Loucy (cell line): Measurements from ENCODE around the gene DHRS3.

Experiments
- H2AFZ ChIP-seq: fragments of 200-600 bp; sonication (generic); 2 replicates; pipeline ENCODE4 v1.6.0; 2016; ENCODE audit warnings: antibody characterized with exemption, mild to moderate bottlenecking, low read length, moderate library complexity
- H3F3A ChIP-seq: fragments of 200-600 bp; 2 replicates; pipeline ENCODE4 v1.6.0; 2016; ENCODE audit warnings: antibody characterized with exemption, low read depth, mild to moderate bottlenecking
- H3K27me3 ChIP-seq: fragments of 200-600 bp; sonication (generic); 2 replicates; pipeline ENCODE4 v1.6.1; 2014; ENCODE audit warnings: low read length, mild to moderate bottlenecking; ENCODE audit not compliant: insufficient read depth, poor library complexity, severe bottlenecking
- H3K36me3 ChIP-seq: fragments of 200-600 bp; sonication (generic); 2 replicates; pipeline ENCODE4 v1.6.1; 2016; ENCODE audit warnings: low read length; ENCODE audit not compliant: insufficient read depth
- H3K4me1 ChIP-seq: fragments of 200-600 bp; sonication (generic); 2 replicates; pipeline ENCODE4 v1.5.1; 2014; ENCODE audit warnings: low read length, mild to moderate bottlenecking; ENCODE audit not compliant: insufficient read depth, poor library complexity, severe bottlenecking
- H3K4me2 ChIP-seq: fragments of 200-600 bp; sonication (generic); 2 replicates; pipeline ENCODE4 v1.6.0; 2014; ENCODE audit warnings: antibody characterized with exemption, low read length, low read depth, mild to moderate bottlenecking; ENCODE audit not compliant: poor library complexity, severe bottlenecking
- H3K4me3 ChIP-seq: fragments of 200-600 bp; sonication (generic); 2 replicates; pipeline ENCODE4 v1.5.1; 2014; ENCODE audit warnings: low read length, mild to moderate bottlenecking, mixed read lengths; ENCODE audit not compliant: poor library complexity, severe bottlenecking
- H3K79me2 ChIP-seq: fragments of 200-600 bp; sonication (generic); 2 replicates; pipeline ENCODE4 v1.6.1; 2014; ENCODE audit warnings: low read length; ENCODE audit not compliant: insufficient read depth
- H3K9ac ChIP-seq: fragments of 200-600 bp; sonication (generic); 2 replicates; pipeline ENCODE4 v1.6.0; 2014; ENCODE audit warnings: mild to moderate bottlenecking, low read depth, low read length, moderate library complexity; ENCODE audit not compliant: poor library complexity, severe bottlenecking
- H3K9me2 ChIP-seq: fragments of 200-600 bp; sonication (generic); replicated peaks from 2 replicates; pipeline ENCODE4 v1.6.1; 2016; ENCODE audit warnings: low read depth, low read length, mixed read lengths
- H3K9me3 ChIP-seq: fragments of 200-600 bp; sonication (generic); 2 replicates; pipeline ENCODE4 v1.6.1; 2014; ENCODE audit warnings: mild to moderate bottlenecking, antibody characterized with exemption, low read length, low read depth; ENCODE audit not compliant: insufficient read depth
- H4K20me1 ChIP-seq: fragments of 200-600 bp; sonication (generic); 2 replicates; pipeline ENCODE4 v1.6.0; 2014; ENCODE audit warnings: antibody characterized with exemption, low read length, mild to moderate bottlenecking; ENCODE audit not compliant: insufficient read depth, poor library complexity, severe bottlenecking
- CTCF ChIP-seq: fragments of 200-600 bp; sonication (generic); conservative IDR thresholded peaks from 2 replicates; pipeline ENCODE4 v1.5.1; 2014; ENCODE audit warnings: mild to moderate bottlenecking, antibody characterized with exemption, low read length
- EZH2phosphoT487 ChIP-seq: fragments of 200-600 bp; IDR thresholded peaks from 2 replicates; pipeline ENCODE4 v1.6.1; 2018; ENCODE audit warnings: antibody characterized with exemption, mild to moderate bottlenecking, moderate library complexity, borderline replicate concordance

The DHRS3 gene

GRCh38 chr1:12637693-12638092 is 19.7 kb upstream of the DHRS3 start:
- no peaks in the 10 kb centered on the region for H3K27me3 ChIP-seq

GRCh38 chr1:12636098-12636950 is 18.3 kb upstream of the DHRS3 start:
- Histone ChIP-seq H3K4me1 (no peaks in the 10 kb centered on the region), H3K9me3 (peaks cover 13% of the 10 kb centered on the region; the same call in 1 of the 2 replicates), H3K4me3 (no peak overlapping the region), H3K9ac (no peak overlapping the region), H3K79me2 (no peaks in the 10 kb centered on the region), H3F3A (no peaks in the 10 kb centered on the region), H2AFZ (no peak overlapping the region), H3K27me3 (no peaks in the 10 kb centered on the region), H3K9me2 (no peaks in the 10 kb centered on the region), H3K36me3 (no peaks in the 10 kb centered on the region), H4K20me1 (no peaks in the 10 kb centered on the region), H3K4me2 (no peak overlapping the region)
- TF ChIP-seq CTCF: no peak
- TF ChIP-seq EZH2phosphoT487: no peak

More at GRCh38 chr1:12637693-12638092, 19.7 kb upstream of the DHRS3 start:
- TF ChIP-seq EZH2phosphoT487 (no peak), CTCF (no peak)
- no peaks in the 10 kb centered on the region for H3K4me1 ChIP-seq
- H3K4me2 ChIP-seq: no peak overlapping the region
- no peaks in the 10 kb centered on the region for H3F3A ChIP-seq
- H3K36me3 ChIP-seq: no peaks in the 10 kb centered on the region
- H3K79me2 ChIP-seq: no peaks in the 10 kb centered on the region
- no peak overlapping the region for H2AFZ ChIP-seq
- H3K9ac ChIP-seq: no peak overlapping the region
- H3K4me3 ChIP-seq: no peak overlapping the region
- H3K9me2 ChIP-seq: no peaks in the 10 kb centered on the region
- no peaks in the 10 kb centered on the region for H4K20me1 ChIP-seq
- peaks cover 13% of the 10 kb centered on the region; the same call in 1 of the 2 replicates for H3K9me3 ChIP-seq

GRCh38 chr1:12634696-12635202 is 16.7 kb upstream of the DHRS3 start:
- H2AFZ ChIP-seq: no peak overlapping the region
- H4K20me1 ChIP-seq: no peaks in the 10 kb centered on the region
- no peaks in the 10 kb centered on the region for H3F3A ChIP-seq
- no peak for TF ChIP-seq EZH2phosphoT487
- no peak for TF ChIP-seq CTCF
- no peak overlapping the region for H3K4me3 ChIP-seq
- H3K9ac ChIP-seq: no peak overlapping the region
- no peaks in the 10 kb centered on the region for H3K79me2 ChIP-seq
- H3K4me1 ChIP-seq: no peaks in the 10 kb centered on the region
- peaks cover 4% of the 10 kb centered on the region; the same call in 1 of the 2 replicates for H3K9me3 ChIP-seq
- H3K27me3 ChIP-seq: no peaks in the 10 kb centered on the region
- H3K4me2 ChIP-seq: no peak overlapping the region
- no peaks in the 10 kb centered on the region for H3K36me3 ChIP-seq
- no peaks in the 10 kb centered on the region for H3K9me2 ChIP-seq
